ENCODE results near the gene PLA2G4E. TPM values are rescaled to one million over a fixed set of nuclear protein-coding genes. Genes with fewer than 3 reads are reported as not detected.
A peak's percentile ranks its signal among the peaks of the same experiment; 100 is the strongest.

PLA2G4E gene
- total RNA-seq, 2 donors from 2014 or later, result 0.11 TPM; not detected in 1

DNA sequence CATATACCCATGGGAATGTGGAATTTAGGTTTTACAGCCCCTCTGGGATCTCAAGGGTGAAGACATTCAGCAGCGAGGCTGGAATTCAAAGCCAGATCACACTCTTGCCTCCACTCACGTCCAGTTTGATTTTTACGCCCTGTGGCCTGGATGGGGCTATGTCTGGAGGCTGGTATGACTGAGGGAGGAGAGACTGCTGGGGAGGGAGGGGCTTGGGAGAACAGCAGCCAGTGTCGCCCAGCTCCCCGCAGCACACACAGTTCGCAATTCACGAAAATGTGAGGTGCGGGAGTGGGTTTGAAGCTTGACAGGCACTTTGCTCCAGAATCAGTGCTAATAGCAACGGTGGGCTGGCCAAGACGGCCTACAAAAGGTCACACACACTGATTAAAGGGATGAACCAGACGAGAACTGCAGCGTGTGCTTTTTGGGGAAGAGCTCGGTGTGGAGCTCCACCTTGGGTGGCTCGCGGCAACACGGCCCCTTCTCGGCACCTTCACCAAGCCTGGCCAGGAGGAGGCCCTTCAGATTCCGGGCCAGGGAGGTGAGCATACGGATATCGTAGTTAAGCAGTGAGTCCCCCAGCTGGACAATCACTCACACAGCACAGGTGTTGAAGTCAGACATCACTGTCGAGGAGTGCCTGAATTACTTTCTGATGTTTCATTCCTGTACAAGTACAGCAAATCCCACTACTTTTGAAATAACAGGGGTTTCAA lies 64.9 kb downstream of the PLA2G4E start:
- no peaks in the 10 kb centered on the region for H3K27me3 ChIP-seq
- peaks cover 23% of the 10 kb centered on the region for H3K36me3 ChIP-seq
- TF ChIP-seq, protein P1, sequence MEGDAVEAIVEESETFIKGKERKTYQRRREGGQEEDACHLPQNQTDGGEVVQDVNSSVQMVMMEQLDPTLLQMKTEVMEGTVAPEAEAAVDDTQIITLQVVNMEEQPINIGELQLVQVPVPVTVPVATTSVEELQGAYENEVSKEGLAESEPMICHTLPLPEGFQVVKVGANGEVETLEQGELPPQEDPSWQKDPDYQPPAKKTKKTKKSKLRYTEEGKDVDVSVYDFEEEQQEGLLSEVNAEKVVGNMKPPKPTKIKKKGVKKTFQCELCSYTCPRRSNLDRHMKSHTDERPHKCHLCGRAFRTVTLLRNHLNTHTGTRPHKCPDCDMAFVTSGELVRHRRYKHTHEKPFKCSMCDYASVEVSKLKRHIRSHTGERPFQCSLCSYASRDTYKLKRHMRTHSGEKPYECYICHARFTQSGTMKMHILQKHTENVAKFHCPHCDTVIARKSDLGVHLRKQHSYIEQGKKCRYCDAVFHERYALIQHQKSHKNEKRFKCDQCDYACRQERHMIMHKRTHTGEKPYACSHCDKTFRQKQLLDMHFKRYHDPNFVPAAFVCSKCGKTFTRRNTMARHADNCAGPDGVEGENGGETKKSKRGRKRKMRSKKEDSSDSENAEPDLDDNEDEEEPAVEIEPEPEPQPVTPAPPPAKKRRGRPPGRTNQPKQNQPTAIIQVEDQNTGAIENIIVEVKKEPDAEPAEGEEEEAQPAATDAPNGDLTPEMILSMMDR (IDR thresholded peaks at IDR 0.05), result peak in 1 of 2 donors; percentile 26
- DNase-seq (ENCODE audit: low spot score), result peak; percentile 50
- H3K4me3 ChIP-seq, result peak overlapping the region in 1 of 2 donors; percentile 17
- H3K27ac ChIP-seq, result peak overlapping the region; percentile 70
- peaks cover 0 to 54% of the 10 kb centered on the region in 2 donors for H3K4me1 ChIP-seq
- H3K9me3 ChIP-seq, result no peaks in the 10 kb centered on the region

DNA sequence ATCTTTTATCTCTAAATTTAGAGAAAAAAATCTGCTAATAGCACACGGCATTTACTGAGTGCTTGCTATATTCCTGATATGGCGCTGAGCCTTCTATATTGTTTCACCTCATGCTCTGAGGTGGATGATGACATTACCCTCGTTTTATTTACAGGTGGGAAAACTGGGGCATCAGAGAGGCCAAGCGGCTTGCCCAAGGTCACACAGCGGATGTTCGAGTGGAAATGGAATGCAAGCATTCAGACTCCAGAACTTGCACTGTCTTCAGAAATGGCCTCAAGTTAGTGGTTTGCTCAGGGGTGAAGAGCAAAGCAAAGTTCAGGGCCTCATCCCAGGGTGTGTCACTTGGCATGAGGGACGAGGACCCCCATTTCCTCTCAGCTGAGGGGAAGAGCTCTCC lies 65.7 kb downstream of the PLA2G4E start:
- H3K4me1 ChIP-seq, result peaks cover 0 to 58% of the 10 kb centered on the region in 2 donors
- DNase-seq (ENCODE audit: low spot score), result peak; percentile 23

DNA sequence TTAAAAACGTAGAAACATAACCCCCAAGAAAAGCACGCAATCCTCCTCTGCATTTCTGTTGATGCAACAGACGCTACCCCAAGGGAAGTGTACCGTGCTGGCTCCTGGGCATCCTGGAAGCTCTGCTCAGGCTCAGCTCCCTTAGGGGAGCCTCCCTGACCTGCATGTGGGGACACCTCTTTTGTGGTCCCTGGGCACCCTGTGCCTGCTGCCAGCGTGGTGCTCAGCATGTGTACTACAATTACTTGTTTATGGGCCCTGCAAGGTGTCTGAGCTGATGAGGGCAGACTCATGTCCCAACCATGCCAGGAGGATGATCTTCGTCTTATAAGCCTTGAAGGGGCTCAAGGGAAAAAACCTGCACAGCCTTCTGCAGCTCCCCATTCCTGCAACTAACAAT lies 66.8 kb downstream of the PLA2G4E start:
- Histone ChIP-seq H3K27me3 (no peaks in the 10 kb centered on the region), H3K4me3 (no peak overlapping the region), H3K9me3 (no peaks in the 10 kb centered on the region), H3K27ac (no peak overlapping the region), H3K36me3 (peaks cover 23% of the 10 kb centered on the region), H3K4me1 (peaks cover 0 to 68% of the 10 kb centered on the region in 2 donors)
- TF ChIP-seq, protein P1 (IDR thresholded peaks at IDR 0.05), result no peak
- DNase-seq (ENCODE audit: low spot score), result peak; percentile 11

More for the DNA sequence above, 65.7 kb downstream of the PLA2G4E start:
- Histone ChIP-seq H3K27me3 (no peaks in the 10 kb centered on the region), H3K4me3 (no peak overlapping the region), H3K9me3 (no peaks in the 10 kb centered on the region), H3K36me3 (peaks cover 23% of the 10 kb centered on the region), H3K27ac (peak overlapping the region; percentile 70)
- TF ChIP-seq, protein P1 (IDR thresholded peaks at IDR 0.05), result no peak

DNA sequence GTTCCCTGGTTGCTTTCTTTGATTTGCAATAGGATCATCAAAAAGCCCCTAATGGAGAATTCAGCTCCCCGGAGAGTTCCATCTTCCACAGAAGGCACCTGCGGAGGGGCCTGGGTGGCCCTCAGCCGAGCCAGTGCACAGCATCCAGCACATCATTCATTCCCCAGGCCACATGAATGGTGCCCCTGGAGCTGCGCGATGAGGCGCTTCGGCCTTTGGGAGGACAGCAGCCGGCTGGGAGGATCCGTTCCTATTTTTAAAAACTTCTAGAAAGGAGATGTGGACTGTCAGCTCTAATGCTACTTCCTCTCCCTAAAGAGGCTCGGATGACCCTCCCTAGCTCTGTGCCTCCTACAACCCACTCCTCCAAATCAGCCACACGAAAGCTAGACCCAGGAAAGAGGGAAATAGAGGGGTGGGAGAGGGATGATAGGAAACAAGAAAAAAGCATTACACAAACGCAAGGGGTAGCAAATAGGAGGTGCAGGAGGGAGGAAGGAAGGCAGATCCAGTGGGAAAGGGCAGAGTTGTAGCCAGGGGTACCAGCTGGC lies 68.8 kb downstream of the PLA2G4E start:
- Histone ChIP-seq H3K4me1 (peaks cover 0 to 75% of the 10 kb centered on the region in 2 donors), H3K4me3 (no peak overlapping the region), H3K36me3 (peaks cover 23% of the 10 kb centered on the region), H3K27me3 (no peaks in the 10 kb centered on the region), H3K27ac (peak overlapping the region; percentile 4 to 70), H3K9me3 (no peaks in the 10 kb centered on the region)
- TF ChIP-seq, protein P1 (IDR thresholded peaks at IDR 0.05), result no peak
- DNase-seq (ENCODE audit: low spot score), result peak; percentile 52

GRCh38 chr15:41951571-41951970 lies 69.3 kb downstream of the PLA2G4E start:
- peak overlapping the region; percentile 4 to 70 for H3K27ac ChIP-seq
- H3K9me3 ChIP-seq, result no peaks in the 10 kb centered on the region
- H3K36me3 ChIP-seq, result peaks cover 23% of the 10 kb centered on the region
- peak; percentile 50 for DNase-seq (ENCODE audit: low spot score)
- peaks cover 0 to 74% of the 10 kb centered on the region in 2 donors for H3K4me1 ChIP-seq
- H3K4me3 ChIP-seq, result no peak overlapping the region
- no peaks in the 10 kb centered on the region for H3K27me3 ChIP-seq
- TF ChIP-seq, protein P1 (IDR thresholded peaks at IDR 0.05), result no peak

Data from right atrium auricular region (tissue), 2 donors.